ENCODE results near the gene TMEM80. TPM values are rescaled to one million over a fixed set of nuclear protein-coding genes. Genes with fewer than 3 reads are reported as not detected.

The TMEM80 gene
- total and polyA plus RNA-seq, 2 of the 8 experiments (the other 6 are each of a cell fraction or from before 2014, with no cell fraction given) = 8.0 to 16.3 TPM

DNA sequence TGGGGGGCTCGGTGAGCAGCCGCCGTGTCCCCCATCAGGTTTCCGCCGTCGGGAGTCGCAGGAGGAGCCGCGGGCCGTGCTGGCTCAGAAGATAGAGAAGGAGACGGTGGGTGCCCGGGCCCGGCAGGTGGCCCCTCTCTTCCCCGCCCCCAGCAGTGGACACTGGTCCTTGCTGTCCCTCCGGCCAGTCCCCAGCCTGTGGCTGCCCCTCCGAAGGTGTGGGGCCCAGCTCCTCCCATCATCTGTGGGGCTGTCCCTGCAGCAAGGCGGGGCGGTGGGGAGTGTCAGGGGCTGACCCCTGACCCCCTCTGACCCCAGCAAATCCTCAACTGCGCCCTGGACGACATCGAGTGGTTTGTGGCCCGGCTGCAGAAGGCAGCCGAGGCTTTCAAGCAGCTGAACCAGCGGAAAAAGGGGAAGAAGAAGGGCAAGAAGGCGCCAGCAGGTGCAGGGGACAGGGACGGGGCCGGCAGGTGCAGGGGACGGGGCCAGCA lies 25.7 kb downstream of the TMEM80 start:
- H3K23me2 ChIP-seq (ENCODE audit: low read depth, low read length) = peaks cover 6% of the 10 kb centered on the region; the same call in 1 of the 2 replicates
- H4K5ac ChIP-seq (ENCODE audit: insufficient read length, low read depth, low read length) = no peak overlapping the region
- no peaks in the 10 kb centered on the region for H3K79me1 ChIP-seq (ENCODE audit: low read depth, low read length)
- no peak overlapping the region for H2BK120ac ChIP-seq (replicated peaks; ENCODE audit: low read depth, low read length)
- WGBS, 2 experiments (ENCODE audit: extremely low coverage in 1 of 2, insufficient coverage in 1 of 2, insufficient read length in 1 of 2, insufficient replicate concordance in 2 of 2, low coverage in 1 of 2, low lambda C conversion rate in 2 of 2, missing lambda C conversion rate in 1 of 2) = 88% methylated on average over 24 of the region's 28 CpGs; no CpG with 5 or more reads in 1 of the 2 experiments
- no peaks in the 10 kb centered on the region for H3K9me3 ChIP-seq (ENCODE audit: insufficient read depth in 2 of 2, low read depth in 1 of 2, low read length in 1 of 2)
- H2AK5ac ChIP-seq (ENCODE audit: low read depth, low read length) = no peak overlapping the region
- no peak overlapping the region for H3K56ac ChIP-seq (replicated peaks; ENCODE audit: insufficient read length, low read depth, low read length)
- peaks cover 0 to 8% (median 8%) of the 10 kb centered on the region in 4 experiments; a peak in 4 of 7 replicates for H3K27me3 ChIP-seq (replicated peaks in 1 of 4; ENCODE audit: control insufficient read depth in 3 of 4, extremely low read depth in 1 of 4, insufficient read depth in 3 of 4, low read length in 3 of 4)
- DNase-seq (ENCODE audit: low read depth in 1 of 2, low spot score in 2 of 2) = no peak
- peak overlapping the region in 1 of 4 experiments; percentile 49; a peak in 2 of 8 replicates for H3K4me3 ChIP-seq (ENCODE audit: extremely low read depth in 1 of 4, insufficient read depth in 2 of 4, low read depth in 3 of 4, low read length in 4 of 4)
- peak overlapping the region; percentile 79; the same call in 1 of the 2 replicates for H4K8ac ChIP-seq (ENCODE audit: extremely low read depth, insufficient read depth, low read length)
- H3K4me1 ChIP-seq (replicated peaks in 1 of 4; ENCODE audit: control insufficient read depth in 3 of 4, insufficient read depth in 4 of 4, low read length in 3 of 4) = peaks cover 0 to 12% (median 7%) of the 10 kb centered on the region in 4 experiments; a peak in 5 of 7 replicates
- H3K23ac ChIP-seq (ENCODE audit: insufficient read length) = no peak overlapping the region
- H2BK20ac ChIP-seq (ENCODE audit: low read length) = no peak overlapping the region
- no peaks in the 10 kb centered on the region for H4K20me1 ChIP-seq (replicated peaks in 1 of 2; ENCODE audit: control insufficient read depth in 1 of 2, insufficient read depth in 2 of 2, low read length in 2 of 2)
- H3K14ac ChIP-seq (ENCODE audit: insufficient read length) = no peak overlapping the region
- no peak overlapping the region; the same call in 1 of the 2 replicates for H3K18ac ChIP-seq (ENCODE audit: extremely low read depth, low read length)
- no peak overlapping the region for H3K27ac ChIP-seq (ENCODE audit: low read depth, low read length)
- no peak for FAIRE-seq
- no peak overlapping the region for H2BK5ac ChIP-seq (ENCODE audit: low read depth, low read length)
- no peak overlapping the region for H4K91ac ChIP-seq (replicated peaks; ENCODE audit: insufficient read length, low read length)
- H2BK15ac ChIP-seq (ENCODE audit: low read length) = no peak overlapping the region
- H3K4ac ChIP-seq (replicated peaks; ENCODE audit: insufficient read length, low read depth, low read length) = no peak overlapping the region
- no peak overlapping the region for H2AFZ ChIP-seq (ENCODE audit: low read length)
- H3K9ac ChIP-seq (replicated peaks in 1 of 4; ENCODE audit: extremely low read depth in 1 of 4, low read depth in 3 of 4, low read length in 3 of 4) = no peak overlapping the region
- ChIA-PET POLR2A (ENCODE audit: partially characterized antibody) (interaction anchor here (1.0 to 13.2 kb wide), 11 partner anchors 9 to 109 kb away, joined by 3 to 216 read pairs (median 4); partner anchors contain the start of genes DRD4 and TALDO1), CTCF (ENCODE audit: partially characterized antibody) (interaction anchor here (1.2 to 15.4 kb wide), 11 partner anchors 10 to 60 kb away, joined by 3 to 395 read pairs (median 8); partner anchors contain the start of genes TALDO1 and TMEM80)
- TF ChIP-seq TAF7 (optimal IDR thresholded peaks at IDR 0.05; ENCODE audit: borderline replicate concordance, low read depth, low read length) = no peak
- TF ChIP-seq NRF1 (IDR thresholded peaks at IDR 0.05; ENCODE audit: low read depth, low read length) = no peak
- TF ChIP-seq JUN (IDR thresholded peaks at IDR 0.05; ENCODE audit: low read depth, low read length) = no peak
- TF ChIP-seq ZNF274 (IDR thresholded peaks at IDR 0.05; ENCODE audit: borderline replicate concordance, extremely low read depth, low read length) = no peak
- no peak for TF ChIP-seq POU5F1 (IDR thresholded peaks at IDR 0.05; ENCODE audit: low read depth, low read length)
- no peak for TF ChIP-seq RNF2 (IDR thresholded peaks at IDR 0.05; ENCODE audit: borderline replicate concordance, low read depth, low read length, missing control alignments, poor library complexity, severe bottlenecking)
- no peak for TF ChIP-seq SP1 (IDR thresholded peaks at IDR 0.05; ENCODE audit: low read depth, low read length)
- no peaks in the 10 kb centered on the region for H3K79me2 ChIP-seq (ENCODE audit: control insufficient read depth in 1 of 2, insufficient read depth in 2 of 2, low read length in 2 of 2)
- H3K4me2 ChIP-seq (ENCODE audit: insufficient read depth in 1 of 2, low read depth in 2 of 2, low read length in 2 of 2) = peak overlapping the region in 1 of 2 experiments; percentile 54; a peak in 2 of 4 replicates
- no peaks in the 10 kb centered on the region for H3K36me3 ChIP-seq (ENCODE audit: control insufficient read depth in 2 of 4, insufficient read depth in 4 of 4, low read length in 3 of 4)
- no peak overlapping the region for H2BK12ac ChIP-seq (ENCODE audit: low read depth, low read length)
